ENCODE data around the gene KRTAP12-2. TPM values are rescaled to one million over a fixed set of nuclear protein-coding genes. Genes with fewer than 3 reads are reported as not detected.

Gene KRTAP12-2
- total and polyA plus RNA-seq, 2 donors (not counting 3 experiments of a cell fraction or from before 2014, with no cell fraction given) = not detected

DNA sequence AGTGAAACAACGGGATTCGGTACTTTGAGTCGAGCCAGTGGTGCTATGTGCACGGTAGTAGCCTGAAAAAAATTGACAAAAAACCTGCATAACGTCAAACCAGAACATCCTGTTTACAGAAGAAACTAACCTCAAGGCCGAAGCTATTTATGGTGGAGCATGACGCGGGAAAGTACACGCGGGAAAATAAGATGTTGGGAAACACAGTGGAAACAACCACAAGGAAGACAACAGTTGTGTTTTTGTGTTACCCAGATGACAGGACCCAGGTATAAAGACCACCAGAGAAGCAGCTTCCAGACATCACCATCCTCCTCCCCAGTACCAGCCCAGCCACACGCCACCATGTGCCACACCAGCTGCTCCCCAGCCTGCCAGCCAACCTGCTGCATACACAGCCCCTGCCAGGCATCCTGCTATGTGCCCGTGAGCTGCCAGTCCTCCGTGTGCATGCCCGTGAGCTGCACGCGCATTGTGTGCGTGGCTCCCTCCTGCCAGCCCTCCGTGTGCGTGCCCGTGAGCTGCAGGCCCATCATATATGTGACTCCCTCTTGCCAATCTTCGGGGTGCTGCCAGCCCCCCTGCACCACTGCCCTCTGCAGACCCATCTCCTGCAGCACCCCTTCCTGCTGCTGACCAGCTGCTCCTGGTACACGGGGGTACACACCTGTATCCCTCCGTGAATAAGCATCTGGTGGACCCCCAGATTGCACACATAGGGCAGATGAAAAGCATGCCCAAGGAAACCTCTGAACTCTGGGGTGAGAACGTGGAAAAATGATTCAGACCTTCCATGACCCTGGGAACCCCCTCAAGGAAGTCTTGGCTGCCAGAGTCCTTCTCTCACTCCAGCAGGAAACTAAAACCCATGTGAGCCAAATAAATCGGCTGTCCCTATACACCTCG lies 8.8 kb downstream of the KRTAP12-2 start, which contains the start of gene KRTAP12-3:
KRTAP12-3 (plus strand) TSS at position 298 of the 906 bp plus-strand sequence; CDS start at position 346, 48 bp downstream.
- Histone ChIP-seq H3K9me1 (replicated peaks; ENCODE audit: control insufficient read depth, extremely low read depth, insufficient read depth, low read length) (no peaks in the 10 kb centered on the region), H3K27me3 (ENCODE audit: control insufficient read depth in 2 of 2, insufficient read depth in 2 of 2, low read length in 2 of 2) (peaks cover 0 to 4% of the 10 kb centered on the region in 2 experiments), H3K4me3 (replicated peaks in 1 of 3; ENCODE audit: insufficient read depth in 1 of 3, low read depth in 1 of 3, low read length in 3 of 3) (no peak within 1 kb of the TSS), H3K9ac (replicated peaks; ENCODE audit: extremely low read depth, insufficient read depth, low read length) (no peak within 1 kb of the TSS), H2AFZ (ENCODE audit: low read depth, low read length) (no peak within 1 kb of the TSS), H3K4me1 (ENCODE audit: control insufficient read depth, extremely low read depth, insufficient read depth, low read length) (no peaks in the 10 kb centered on the region), H3K9me3 (replicated peaks; ENCODE audit: control insufficient read depth, insufficient read depth, low read length) (no peaks in the 10 kb centered on the region), H4K20me1 (replicated peaks; ENCODE audit: control insufficient read depth, extremely low read depth, insufficient read depth, low read length) (no peaks in the 10 kb centered on the region), H3K36me3 (ENCODE audit: control insufficient read depth in 2 of 2, extremely low read depth in 1 of 2, insufficient read depth in 2 of 2, low read length in 2 of 2) (no peaks in the 10 kb centered on the region), H3K79me2 (ENCODE audit: control insufficient read depth, insufficient read depth, low read length) (no peaks in the 10 kb centered on the region), H3K27ac (ENCODE audit: insufficient read depth, low read depth, low read length) (no peak within 1 kb of the TSS), H3K4me2 (ENCODE audit: insufficient read depth, low read length) (no peak within 1 kb of the TSS)
- no TSS peak for BruUV-seq (replicated peaks)
- CTCF ChIA-PET = interaction anchor here (1.3 kb wide), 1 partner anchor 135 kb away, joined by 4 read pairs; no protein-coding TSS in a partner anchor
- DNase-seq (ENCODE audit: low read depth, low spot score) = no peak
- TF ChIP-seq EZH2 (IDR thresholded peaks at IDR 0.05; ENCODE audit: borderline replicate concordance, low read depth, low read length, severe bottlenecking) (no peak), MYC (IDR thresholded peaks at IDR 0.05; ENCODE audit: low read depth, low read length) (no peak), POLR2A (IDR thresholded peaks at IDR 0.05; ENCODE audit: low read depth, low read length) (no peak), POLR2AphosphoS5 (IDR thresholded peaks at IDR 0.05; ENCODE audit: insufficient read depth, low read depth, low read length) (no peak), FOS (IDR thresholded peaks at IDR 0.05; ENCODE audit: borderline replicate concordance, insufficient read depth, low read length) (no peak), GATA2 (IDR thresholded peaks at IDR 0.05; ENCODE audit: insufficient read depth, insufficient read length, low read depth, low read length) (no peak), JUN (IDR thresholded peaks at IDR 0.05; ENCODE audit: borderline replicate concordance, insufficient read depth, insufficient read length, low read depth) (no peak)
- TF ChIP-seq, protein P1, sequence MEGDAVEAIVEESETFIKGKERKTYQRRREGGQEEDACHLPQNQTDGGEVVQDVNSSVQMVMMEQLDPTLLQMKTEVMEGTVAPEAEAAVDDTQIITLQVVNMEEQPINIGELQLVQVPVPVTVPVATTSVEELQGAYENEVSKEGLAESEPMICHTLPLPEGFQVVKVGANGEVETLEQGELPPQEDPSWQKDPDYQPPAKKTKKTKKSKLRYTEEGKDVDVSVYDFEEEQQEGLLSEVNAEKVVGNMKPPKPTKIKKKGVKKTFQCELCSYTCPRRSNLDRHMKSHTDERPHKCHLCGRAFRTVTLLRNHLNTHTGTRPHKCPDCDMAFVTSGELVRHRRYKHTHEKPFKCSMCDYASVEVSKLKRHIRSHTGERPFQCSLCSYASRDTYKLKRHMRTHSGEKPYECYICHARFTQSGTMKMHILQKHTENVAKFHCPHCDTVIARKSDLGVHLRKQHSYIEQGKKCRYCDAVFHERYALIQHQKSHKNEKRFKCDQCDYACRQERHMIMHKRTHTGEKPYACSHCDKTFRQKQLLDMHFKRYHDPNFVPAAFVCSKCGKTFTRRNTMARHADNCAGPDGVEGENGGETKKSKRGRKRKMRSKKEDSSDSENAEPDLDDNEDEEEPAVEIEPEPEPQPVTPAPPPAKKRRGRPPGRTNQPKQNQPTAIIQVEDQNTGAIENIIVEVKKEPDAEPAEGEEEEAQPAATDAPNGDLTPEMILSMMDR (IDR thresholded peaks at IDR 0.05; ENCODE audit: extremely low read depth in 1 of 2, insufficient read depth in 1 of 2, low read depth in 1 of 2, low read length in 2 of 2) = no peak
- TF ChIP-seq, protein P2, sequence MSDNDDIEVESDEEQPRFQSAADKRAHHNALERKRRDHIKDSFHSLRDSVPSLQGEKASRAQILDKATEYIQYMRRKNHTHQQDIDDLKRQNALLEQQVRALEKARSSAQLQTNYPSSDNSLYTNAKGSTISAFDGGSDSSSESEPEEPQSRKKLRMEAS (IDR thresholded peaks at IDR 0.05; ENCODE audit: insufficient read depth, insufficient read length) = no peak
- POLR2A ChIA-PET = no interaction called here
- no peak for FAIRE-seq
- dilution Hi-C loops (cut with MboI; ENCODE audit: extremely low pct_ligation_motif_present, low sequenced_read_pairs) (no loop called here), intact Hi-C loops (cut with micrococcal nuclease) (no loop called here)

Data from endothelial cell of umbilical vein (primary cell).